ENCODE results near the gene NLRC3. TPM values are rescaled to one million over a fixed set of nuclear protein-coding genes. Genes with fewer than 3 reads are reported as not detected.
A peak's percentile ranks its signal among the peaks of the same experiment; 100 is the strongest.

The NLRC3 gene
- total RNA-seq, 1 donor from 2014 or later, result 0.34 TPM

- H3K9me3 Mint-ChIP-seq, result no peaks in the 10 kb centered on the region
- peaks cover 29% of the 10 kb centered on the region for H3K36me3 Mint-ChIP-seq
- H3K27ac Mint-ChIP-seq, result no peak overlapping the region
- no peaks in the 10 kb centered on the region for H3K4me1 Mint-ChIP-seq (ENCODE audit: unreplicated experiment)
- H3K4me3 Mint-ChIP-seq, result no peak overlapping the region
- TF ChIP-seq CTCF (conservative IDR thresholded peaks at IDR 0.05), result no peak
- no peaks in the 10 kb centered on the region for H3K27me3 Mint-ChIP-seq
- no peak for DNase-seq (ENCODE audit: extremely low spot score, unreplicated experiment)
These were observed 65.7 kb downstream of the NLRC3 start for GRCh38 chr16:3511286-3512180.

- no peaks in the 10 kb centered on the region for H3K4me1 Mint-ChIP-seq (ENCODE audit: unreplicated experiment)
- TF ChIP-seq CTCF (conservative IDR thresholded peaks at IDR 0.05), result no peak
- H3K9me3 Mint-ChIP-seq, result no peaks in the 10 kb centered on the region
- H3K27ac Mint-ChIP-seq, result no peak overlapping the region
- H3K36me3 Mint-ChIP-seq, result peaks cover 32% of the 10 kb centered on the region
- no peaks in the 10 kb centered on the region for H3K27me3 Mint-ChIP-seq
- H3K4me3 Mint-ChIP-seq, result no peak overlapping the region
- no peak for DNase-seq (ENCODE audit: extremely low spot score, unreplicated experiment)
These were observed 66.8 kb downstream of the NLRC3 start for GRCh38 chr16:3510416-3510815.

GRCh38 chr16:3509470-3509928 lies 67.7 kb downstream of the NLRC3 start:
- H3K27me3 Mint-ChIP-seq, result no peaks in the 10 kb centered on the region
- peaks cover 32% of the 10 kb centered on the region for H3K36me3 Mint-ChIP-seq
- TF ChIP-seq CTCF (conservative IDR thresholded peaks at IDR 0.05), result no peak
- no peak overlapping the region for H3K4me3 Mint-ChIP-seq
- H3K9me3 Mint-ChIP-seq, result no peaks in the 10 kb centered on the region
- H3K4me1 Mint-ChIP-seq (ENCODE audit: unreplicated experiment), result no peaks in the 10 kb centered on the region
- H3K27ac Mint-ChIP-seq, result no peak overlapping the region
- no peak for DNase-seq (ENCODE audit: extremely low spot score, unreplicated experiment)

GRCh38 chr16:3508736-3509135 lies 68.5 kb downstream of the NLRC3 start:
- no peak overlapping the region for H3K4me3 Mint-ChIP-seq
- no peak for TF ChIP-seq CTCF (conservative IDR thresholded peaks at IDR 0.05)
- no peaks in the 10 kb centered on the region for H3K27me3 Mint-ChIP-seq
- H3K4me1 Mint-ChIP-seq (ENCODE audit: unreplicated experiment), result peaks cover 2% of the 10 kb centered on the region
- no peak for DNase-seq (ENCODE audit: extremely low spot score, unreplicated experiment)
- H3K36me3 Mint-ChIP-seq, result peaks cover 28% of the 10 kb centered on the region
- H3K27ac Mint-ChIP-seq, result no peak overlapping the region
- H3K9me3 Mint-ChIP-seq, result no peaks in the 10 kb centered on the region

GRCh38 chr16:3503523-3503922 lies 73.7 kb downstream of the NLRC3 start:
- Mint-ChIP-seq H3K27me3 (peaks cover 3% of the 10 kb centered on the region), H3K36me3 (peaks cover 12% of the 10 kb centered on the region), H3K9me3 (no peaks in the 10 kb centered on the region), H3K27ac (peak overlapping the region; percentile 36), H3K4me3 (peak overlapping the region; percentile 72), H3K4me1 (ENCODE audit: unreplicated experiment) (peaks cover 25% of the 10 kb centered on the region)
- DNase-seq (ENCODE audit: extremely low spot score, unreplicated experiment), result no peak
- no peak for TF ChIP-seq CTCF (conservative IDR thresholded peaks at IDR 0.05)
